GM18907 (cell line): Measurements from ENCODE around the gene FGF6.
"Not testable (repeated sequence)": the region's sequence is repeated elsewhere in the genome, so short reads cannot be mapped to it uniquely, and the experiment has no call there.

ENCODE experiments used
- ATAC-seq: cut with Tn5 transposase; IDR thresholded peaks from one replicate; pipeline ENCODE4 v1.9.1; 2021; ENCODE audit warnings: mild to moderate bottlenecking, moderate library complexity; ENCODE audit not compliant: unreplicated experiment

FGF6 gene, protein sequence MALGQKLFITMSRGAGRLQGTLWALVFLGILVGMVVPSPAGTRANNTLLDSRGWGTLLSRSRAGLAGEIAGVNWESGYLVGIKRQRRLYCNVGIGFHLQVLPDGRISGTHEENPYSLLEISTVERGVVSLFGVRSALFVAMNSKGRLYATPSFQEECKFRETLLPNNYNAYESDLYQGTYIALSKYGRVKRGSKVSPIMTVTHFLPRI

DNA sequence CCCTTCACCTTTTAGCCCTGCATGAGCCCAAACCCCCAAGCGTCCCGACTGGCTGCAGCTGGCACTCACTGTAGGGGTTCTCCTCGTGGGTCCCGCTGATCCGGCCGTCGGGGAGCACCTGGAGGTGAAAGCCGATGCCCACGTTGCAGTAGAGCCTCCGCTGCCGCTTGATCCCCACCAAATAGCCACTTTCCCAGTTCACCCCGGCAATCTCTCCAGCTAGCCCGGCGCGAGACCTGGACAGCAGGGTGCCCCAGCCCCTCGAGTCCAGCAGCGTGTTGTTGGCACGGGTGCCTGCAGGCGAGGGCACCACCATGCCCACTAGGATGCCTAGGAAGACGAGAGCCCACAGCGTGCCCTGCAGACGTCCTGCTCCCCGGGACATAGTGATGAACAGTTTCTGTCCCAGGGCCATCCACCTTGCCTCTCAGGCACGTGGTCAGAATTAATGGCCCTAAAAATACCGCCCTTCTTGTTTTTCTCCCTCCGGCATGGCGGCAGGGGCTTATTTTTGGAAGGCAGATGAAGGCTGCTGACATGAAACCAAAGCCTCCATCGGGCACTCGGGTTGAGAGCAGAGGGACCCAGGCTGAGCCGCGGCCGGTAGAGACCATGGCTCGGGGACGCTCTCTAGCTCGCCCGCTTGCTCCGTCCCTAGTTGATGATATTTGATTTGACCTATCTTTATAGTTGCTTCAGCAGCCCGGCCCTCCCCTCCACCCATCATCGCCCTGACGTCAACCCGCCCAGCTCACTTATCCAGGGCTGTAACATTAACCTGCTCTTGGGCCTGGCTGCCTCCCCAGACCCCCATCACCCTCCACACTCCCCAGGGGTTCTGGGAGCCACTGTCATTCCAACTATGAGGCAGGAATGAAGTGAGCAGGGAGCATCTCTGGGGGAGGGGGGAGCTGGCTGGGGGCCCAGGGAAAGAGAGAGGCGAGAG lies at the start of gene FGF6:
Gene FGF6, minus strand, starts transcription at position 660 of the 946 bp plus-strand sequence. Its CDS starts 245 bp downstream, at position 415.
- no peak for ATAC-seq

DNA sequence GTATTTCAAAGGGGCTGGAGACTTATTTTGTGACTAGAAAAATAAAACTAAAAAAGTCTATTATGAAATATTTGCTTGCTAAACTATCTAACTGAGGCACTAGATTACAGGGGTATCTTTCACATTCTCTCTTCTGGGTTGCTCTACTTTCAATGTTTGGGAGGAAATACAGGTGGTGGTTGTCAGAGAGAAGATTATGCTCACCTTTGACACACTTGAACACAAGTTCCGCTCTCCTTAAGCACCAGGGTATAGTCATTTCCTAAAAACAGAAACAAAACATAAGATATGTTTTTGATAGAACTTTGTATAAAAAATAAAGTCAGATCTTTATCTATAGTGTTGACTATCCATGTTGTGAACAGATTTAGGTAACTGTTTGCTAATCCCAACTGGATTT lies 45.4 kb upstream of the FGF6 start:
- no peak for ATAC-seq

DNA sequence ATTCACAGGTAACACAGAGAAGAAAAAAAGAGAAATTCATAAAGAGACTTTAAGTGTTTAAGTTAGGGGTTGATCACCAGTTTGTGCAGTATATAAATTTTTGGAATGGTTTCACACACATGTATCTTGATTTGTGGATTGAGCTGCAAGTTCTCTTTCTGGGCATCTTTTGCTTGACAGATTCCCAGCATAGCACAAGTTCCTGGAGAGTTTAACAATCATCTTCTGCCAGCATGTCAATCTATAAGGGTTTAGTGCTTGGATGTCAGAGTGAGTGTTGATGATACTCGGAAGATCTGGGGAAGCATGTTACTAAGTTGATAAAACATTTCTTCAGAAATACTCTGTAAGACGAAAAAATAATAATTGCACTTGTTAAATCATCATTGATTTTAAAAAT lies 43.9 kb upstream of the FGF6 start:
- ATAC-seq = no peak

DNA sequence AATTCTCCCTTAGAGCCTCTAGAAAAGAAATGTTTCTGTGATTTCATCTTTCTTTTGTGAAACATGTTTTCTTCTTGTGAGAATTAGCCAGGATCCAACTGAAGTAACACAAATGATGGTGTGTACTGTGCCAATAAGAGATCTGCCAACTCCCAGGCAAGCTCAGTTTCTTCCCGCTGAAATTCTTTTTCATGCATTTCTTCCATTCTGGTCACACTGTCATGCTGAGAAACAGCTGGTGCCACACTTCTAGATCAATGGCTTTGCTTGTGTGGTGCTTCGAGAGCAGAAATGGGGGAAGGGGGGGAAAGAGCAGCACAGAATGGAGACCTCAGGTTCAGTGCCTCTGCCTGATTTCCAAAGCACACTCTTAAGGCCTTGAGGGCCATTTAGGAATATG lies 41.4 kb upstream of the FGF6 start:
- no peak for ATAC-seq

DNA sequence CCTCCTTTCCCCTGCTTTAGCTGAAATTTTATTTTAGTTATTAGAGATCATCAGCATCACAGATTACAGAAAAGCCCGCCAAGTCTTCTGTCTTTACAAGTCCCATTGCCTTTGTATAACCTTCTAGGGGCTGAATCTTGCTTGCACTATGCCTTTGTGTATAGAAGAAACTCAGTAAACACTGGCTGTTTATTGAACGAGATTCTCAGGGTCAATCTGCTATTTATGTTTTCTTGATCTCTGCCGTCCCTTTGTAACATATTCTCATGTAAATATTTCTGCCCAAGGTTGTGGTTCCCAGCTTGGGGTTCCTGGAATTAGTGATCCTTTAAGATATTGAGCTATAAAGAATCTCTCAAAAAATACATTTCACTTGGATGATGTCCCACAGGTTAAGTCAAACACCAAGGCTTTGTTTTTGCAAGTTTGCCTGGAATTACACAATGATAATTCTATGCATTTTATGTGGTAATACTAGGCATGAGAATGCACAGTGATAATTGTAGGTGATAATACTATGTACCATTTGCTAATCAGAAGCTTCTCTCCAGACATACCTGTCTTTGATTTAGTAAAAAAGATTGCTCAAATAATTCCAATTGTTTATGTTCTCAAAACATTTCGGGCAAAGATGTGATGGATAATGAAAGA lies 40.6 kb upstream of the FGF6 start:
- ATAC-seq = no peak

DNA sequence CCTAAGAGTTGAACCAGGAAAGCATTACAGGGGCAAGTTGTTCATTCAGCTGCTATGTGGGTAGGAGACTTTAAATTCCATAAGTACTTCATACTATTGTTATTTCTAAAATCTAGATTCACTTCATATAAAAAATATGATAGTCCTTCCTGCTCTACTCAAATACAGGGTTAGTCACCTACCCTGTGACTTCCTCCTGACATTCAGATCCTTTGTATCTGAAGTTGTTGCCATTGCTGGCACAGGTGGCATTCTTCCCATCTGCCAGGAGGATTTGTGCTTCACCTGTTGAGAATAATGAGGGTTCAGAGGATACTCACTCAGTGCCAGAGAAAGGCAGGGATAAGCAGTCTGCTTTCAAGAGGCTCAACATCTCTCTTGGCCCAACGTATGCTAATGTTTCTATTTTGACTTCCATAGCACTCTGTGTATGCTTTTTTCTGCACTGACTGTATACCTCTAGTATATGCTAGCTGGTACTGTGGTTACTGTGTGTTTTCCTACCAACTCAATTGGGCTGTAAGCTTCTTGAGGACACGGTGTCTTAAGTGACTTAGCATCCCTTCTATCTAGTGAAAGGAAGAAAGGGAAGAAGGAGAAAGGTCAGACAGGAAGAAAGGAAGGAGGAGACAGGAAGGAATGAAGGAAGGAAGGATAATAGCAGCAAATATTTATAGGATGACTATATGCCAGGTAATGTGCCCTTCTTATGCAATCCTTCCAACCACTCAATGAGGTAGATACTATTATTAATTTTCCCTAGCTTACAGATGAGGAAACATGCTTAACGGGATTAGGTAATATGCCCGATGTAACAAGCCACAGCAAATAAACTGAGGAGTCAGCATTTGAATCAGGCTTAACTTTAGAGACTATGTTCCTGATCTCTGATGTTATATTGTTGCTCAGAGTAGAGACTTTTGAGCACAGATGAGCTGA lies 38.5 kb upstream of the FGF6 start:
- ATAC-seq = no peak

DNA sequence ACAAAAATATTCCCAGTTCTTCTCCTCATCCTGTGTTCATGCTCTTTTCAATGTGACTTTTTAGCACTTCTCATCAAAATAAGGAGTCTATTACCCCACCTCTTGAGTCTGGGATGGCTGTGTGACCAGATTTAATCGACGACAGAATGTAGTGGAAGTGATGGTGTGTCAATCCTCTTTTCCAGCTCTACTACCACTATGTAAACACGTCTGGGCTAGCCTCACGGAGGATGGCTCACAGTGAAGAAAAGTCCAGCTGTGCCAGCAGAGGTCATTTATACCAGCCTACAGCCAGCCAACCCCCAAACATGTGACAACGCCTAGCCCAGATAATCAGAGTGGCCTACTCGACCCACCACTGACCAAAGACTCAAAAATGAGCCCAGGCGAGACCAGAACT lies 37.3 kb upstream of the FGF6 start:
- no peak for ATAC-seq

DNA sequence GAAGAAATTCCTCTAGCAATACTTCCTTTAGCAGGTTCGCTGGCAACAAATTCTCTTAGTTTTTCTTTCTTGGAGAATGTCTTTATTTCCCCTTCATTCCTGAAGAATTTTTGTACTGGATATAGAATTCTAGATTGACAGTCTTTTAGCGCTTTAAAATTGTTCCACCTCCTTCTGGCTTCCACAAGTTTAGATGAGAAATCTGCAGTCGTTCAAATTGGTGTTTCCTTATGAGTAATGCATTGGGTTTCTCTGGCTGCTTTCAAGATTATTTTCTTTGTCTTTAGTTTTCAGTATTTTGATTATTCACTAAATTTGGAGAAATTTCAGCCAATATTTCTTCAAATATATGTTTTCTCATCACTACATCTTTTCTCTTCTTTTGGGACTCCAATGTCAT lies 33.3 kb upstream of the FGF6 start:
- ATAC-seq = no peak

DNA sequence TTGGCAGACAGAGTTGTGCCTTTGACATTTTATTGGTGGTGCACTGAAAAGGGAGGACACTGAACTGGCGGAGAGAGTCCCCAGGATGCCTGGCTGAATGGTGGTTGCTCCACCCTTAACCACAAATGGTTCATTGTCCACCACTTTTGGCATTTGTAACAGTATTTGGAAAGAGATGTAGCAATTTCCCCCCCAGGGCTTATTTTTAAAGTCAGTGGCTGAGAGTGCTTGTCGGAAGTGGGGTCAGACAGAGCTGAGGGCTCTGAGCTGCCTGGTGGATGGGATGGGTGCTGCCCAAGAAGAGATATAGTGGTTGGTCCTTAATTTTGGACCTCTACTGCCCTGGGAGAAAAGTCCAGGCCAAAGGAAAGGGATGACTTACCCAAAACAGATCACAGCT lies 31.5 kb upstream of the FGF6 start:
- no peak for ATAC-seq

DNA sequence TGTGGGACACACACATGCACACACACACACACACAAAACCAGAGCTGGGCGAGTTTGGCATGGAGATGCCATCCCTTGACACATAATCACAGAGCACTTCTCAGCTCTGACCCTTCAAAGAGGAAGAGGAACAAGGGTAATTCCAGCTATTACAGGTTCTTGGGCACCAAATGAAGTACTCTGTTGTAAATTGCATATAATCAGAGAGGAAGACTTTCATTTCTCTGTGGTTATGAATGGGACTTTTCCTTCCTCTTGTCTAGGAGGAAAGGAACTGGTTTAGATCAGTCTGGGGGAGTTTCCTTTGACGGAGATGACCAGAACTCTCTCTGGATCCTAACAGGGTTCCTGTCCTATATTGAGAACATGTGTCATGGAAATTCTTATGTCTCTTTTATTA lies 26.4 kb upstream of the FGF6 start:
- ATAC-seq = no peak

DNA sequence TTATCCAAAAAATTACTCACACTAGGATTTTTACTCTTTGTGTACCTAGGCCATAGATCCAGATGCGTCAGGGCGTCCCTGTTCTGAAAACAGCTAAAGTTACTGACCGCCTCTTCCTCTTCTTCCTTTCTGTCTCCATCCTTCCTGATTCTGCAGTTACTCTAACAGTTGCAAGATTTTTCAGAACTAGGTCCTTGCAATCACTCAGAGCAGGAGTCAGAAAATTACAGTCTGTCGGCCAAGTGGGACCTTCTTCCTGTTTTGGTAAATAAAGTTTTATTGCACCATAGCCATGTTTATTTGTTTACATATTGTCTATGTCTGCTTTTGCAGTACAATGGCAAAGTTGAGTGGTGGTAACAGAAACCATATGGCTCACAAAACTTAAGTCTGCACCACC lies 25.6 kb upstream of the FGF6 start:
- ATAC-seq = no peak

DNA sequence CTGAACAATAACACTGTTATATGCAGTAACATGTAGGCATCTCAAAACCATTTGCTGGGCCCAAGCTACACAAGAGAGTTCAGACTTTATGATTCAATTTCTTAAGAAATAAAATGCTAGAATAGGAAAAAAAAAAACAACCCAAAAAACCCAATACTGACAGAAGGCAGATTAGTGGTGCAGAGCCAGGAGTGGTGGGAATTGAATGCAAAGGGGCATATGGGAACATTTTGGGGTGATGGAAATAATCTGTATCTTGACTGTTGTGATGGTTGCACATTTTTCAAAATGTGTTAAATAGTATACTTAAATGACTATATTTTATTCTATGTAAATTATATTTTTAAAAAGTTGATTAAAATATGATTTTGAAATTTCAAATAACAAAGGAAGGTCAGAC lies 23.4 kb upstream of the FGF6 start:
- ATAC-seq = no peak

DNA sequence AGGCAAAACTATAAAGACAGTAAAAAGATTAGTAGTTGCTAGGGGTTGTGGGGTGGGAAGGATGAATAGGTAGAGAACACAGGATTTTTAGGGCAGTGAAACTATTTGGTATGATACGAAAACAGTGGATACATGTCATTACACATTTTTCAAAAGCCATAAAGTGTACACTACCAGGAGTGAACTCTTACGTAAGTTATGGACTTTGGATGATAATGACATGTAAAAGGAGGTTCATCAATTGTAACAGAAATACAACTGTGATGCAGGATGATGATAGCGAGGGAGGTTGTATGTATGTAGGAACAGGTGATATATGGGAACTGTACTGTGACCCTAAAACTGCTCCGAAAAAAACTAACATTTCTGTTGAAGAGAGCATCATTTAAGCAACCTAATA lies 15.1 kb upstream of the FGF6 start:
- no peak for ATAC-seq

DNA sequence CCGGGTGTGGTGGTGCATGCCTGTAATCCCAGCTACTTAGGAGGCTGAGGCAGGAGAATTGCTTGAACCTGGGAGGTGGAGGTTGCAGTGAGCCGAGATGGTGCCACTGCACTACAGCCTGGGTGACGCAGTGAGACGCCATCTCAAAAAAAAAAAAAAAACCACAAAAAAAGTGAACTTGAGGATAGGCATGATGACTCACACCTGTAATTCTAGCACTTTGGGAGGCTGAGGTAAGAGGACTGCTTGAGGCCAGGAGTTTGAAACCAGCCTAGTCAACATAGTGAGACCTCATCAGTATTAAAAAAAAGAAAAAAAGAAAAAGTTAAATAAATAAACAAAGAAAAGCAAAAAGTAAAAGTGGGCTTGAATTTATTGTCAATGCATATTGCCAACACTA lies 10.2 kb upstream of the FGF6 start:
- not testable (repeated sequence) for ATAC-seq

DNA sequence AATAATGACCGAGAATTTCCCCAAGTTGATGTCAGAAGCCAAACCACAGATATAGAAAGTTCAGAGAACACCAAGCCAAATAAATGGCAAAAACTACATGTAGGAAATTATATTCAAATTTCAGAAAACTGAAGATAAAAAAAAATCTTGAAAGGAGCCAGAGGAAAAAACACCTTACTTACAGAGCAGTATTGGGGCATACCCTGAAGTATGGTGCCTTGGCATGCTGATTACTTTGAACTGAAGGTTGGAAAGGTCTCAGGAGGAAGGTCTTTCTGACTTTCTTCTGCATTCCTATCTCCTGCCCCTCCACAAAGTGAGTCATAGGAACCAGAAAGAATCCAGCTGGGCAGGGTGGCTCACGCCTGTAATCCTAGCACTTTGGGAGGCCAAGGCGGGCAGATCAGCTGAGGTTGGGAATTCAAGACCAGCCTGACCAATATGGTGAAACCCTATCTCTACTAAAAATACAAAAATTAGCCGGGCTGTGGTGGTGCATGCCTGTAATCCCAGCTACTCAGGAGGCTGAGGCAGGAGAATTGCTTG lies 8.8 kb upstream of the FGF6 start:
- ATAC-seq = no peak

DNA sequence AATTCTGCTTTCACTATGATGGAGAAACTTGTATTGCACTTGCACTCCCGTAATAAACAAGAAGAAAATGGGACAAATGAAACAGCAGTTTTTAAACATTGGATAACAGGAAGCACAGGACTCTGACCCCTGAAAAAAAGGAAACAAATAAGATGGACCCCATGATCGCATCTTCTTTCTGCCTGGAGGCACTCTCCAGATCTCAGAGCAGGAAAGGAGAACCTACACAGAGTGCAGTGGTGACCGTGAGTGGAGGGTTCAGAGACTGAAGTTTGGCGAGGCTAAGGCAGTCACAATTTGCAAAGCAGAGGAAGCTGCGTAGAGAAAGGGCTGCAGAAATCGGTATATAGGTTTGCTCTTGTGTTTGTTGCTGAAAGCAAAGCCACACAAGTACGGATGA lies 6.1 kb upstream of the FGF6 start:
- ATAC-seq = no peak

DNA sequence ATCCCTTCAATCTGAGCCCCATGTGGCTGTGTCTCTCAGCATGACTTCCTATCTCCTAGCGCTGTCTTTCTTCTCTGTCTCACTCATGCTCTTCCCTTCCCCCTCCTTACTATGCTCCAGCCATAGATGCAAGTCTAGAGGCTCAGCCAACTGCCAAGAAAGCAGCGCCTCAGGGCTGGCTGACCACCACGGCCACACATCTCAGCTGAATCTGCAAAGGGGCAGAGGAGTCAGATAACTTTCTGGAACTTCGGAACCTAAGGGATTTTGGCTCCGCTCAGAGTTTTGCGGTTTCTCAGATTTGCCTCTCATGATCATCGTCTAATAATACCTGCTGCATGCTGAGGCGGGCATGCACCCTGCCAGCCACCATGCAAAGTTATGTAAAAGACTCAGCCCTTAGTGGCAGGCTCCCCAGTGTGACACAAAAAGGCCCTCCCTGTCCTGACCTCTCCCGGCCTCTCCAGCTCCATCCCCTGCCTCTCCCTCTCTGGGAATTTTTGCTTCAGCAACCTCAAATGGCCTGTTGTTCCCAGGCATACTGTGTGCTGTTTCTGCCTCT lies 5.0 kb upstream of the FGF6 start:
- no peak for ATAC-seq

DNA sequence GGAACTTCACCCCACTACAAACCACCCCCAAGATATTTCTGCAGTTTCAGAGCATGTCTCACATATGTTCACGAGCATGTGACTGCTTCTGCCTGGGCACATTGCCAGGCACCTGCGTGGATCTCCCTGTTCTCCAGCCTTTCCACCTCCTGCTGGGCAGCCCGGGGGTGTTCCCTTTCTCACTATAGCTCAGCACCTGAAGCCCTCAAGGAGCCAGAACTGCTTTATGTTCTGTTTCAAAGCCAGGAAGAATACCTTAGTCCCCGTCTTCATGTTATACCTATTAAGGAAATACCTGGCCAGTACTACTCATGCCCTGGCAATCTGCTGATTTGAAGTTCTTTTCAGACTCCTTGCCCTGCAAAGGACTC lies 4.2 kb upstream of the FGF6 start:
- ATAC-seq = no peak

DNA sequence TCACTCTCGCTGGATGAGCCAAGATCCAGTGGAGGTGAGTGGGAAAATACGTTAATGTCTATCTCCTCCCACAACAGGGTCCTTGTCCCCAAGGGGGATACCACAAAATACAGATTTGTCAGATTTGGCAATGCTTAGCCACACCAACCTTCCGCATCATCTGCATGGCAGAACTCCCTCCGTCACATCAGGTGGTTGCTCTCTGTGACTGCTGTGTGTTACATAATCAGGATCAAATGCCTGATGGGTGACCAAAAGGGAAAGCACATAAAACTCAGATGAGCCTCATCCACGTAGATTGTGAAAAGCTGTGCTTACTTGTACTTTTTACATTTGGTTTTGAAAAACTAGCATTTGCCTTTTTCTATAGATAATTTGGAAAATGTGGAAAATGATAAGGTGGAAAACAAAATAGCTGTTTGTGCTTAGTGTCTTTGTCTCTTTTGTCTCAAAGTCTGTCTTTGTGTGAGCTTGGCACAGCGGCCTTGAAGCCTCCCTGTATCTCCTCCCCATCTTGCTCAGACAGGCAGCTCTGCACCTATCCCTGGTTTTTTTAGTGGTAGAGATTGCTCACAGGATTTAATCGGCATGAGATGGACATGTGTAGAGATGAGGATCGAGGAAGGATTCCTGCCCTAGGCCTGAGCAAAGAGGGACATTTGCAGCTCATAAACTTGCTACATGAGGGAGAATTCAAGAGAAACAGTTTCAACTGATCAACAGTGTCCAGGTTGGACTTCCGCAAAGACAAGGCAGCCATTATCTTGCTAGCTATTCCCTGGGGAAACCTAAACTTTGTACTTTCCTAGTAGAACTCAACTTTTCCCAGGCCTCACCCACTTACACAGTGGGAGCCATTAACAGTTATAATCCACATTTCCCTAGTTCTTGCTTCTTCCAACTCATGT lies 3.6 kb upstream of the FGF6 start:
- ATAC-seq = no peak
